Liver (tissue), 9 donors: ENCODE results near the gene SLC22A3. TPM values are rescaled to one million over a fixed set of nuclear protein-coding genes. Genes with fewer than 3 reads are reported as not detected.

Source experiments
- DNase-seq: peaks from one replicate; pipeline ENCODE4 v3.0.0-alpha.2; 2017; ENCODE audit warnings: low spot score
- H3K27ac ChIP-seq, 2 donors: one replicate each; pipeline ENCODE4 v1.7.0; 2013; ENCODE audit warnings: inconsistent platforms in 2 of 2, low read length in 2 of 2, control low read depth in 1 of 2, low read depth in 1 of 2, mild to moderate bottlenecking in 1 of 2
- H3K27me3 ChIP-seq, 4 donors: one replicate each; pipeline versions ENCODE4 v1.6.1 to v1.7.0; 2013; ENCODE audit warnings: low read length in 3 of 4, inconsistent platforms in 1 of 4, mild to moderate bottlenecking in 1 of 4, moderate library complexity in 1 of 4; ENCODE audit not compliant: control insufficient read depth in 4 of 4, insufficient read depth in 4 of 4
- H3K36me3 ChIP-seq, 4 donors: one replicate each; pipeline versions ENCODE4 v1.6.1 to v1.7.0; 2013; ENCODE audit warnings: low read length in 3 of 4, mild to moderate bottlenecking in 3 of 4, low read depth in 1 of 4, moderate library complexity in 1 of 4; ENCODE audit not compliant: control insufficient read depth in 4 of 4, insufficient read depth in 3 of 4
- H3K4me1 ChIP-seq, 4 donors: one replicate each; pipeline versions ENCODE4 v1.6.1 to v1.7.0; 2013; ENCODE audit warnings: low read length in 3 of 4, mild to moderate bottlenecking in 3 of 4, moderate library complexity in 1 of 4; ENCODE audit not compliant: control insufficient read depth in 4 of 4, insufficient read depth in 4 of 4
- H3K4me3 ChIP-seq, 3 donors: one replicate each; pipeline versions ENCODE4 v1.6.1 to v1.7.0; 2013; ENCODE audit warnings: low read length in 3 of 3, control low read depth in 1 of 3, low read depth in 1 of 3, mild to moderate bottlenecking in 1 of 3
- H3K9ac ChIP-seq, 2 donors: one replicate each; pipeline ENCODE4 v1.7.0; 2013; ENCODE audit warnings: low read length in 2 of 2, mild to moderate bottlenecking in 2 of 2, moderate library complexity in 2 of 2, control low read depth in 1 of 2, low read depth in 1 of 2
- H3K9me3 ChIP-seq, 4 donors: one replicate each; pipeline versions ENCODE4 v1.6.1 to v1.7.0; 2013; ENCODE audit warnings: low read length in 3 of 4; ENCODE audit not compliant: control insufficient read depth in 4 of 4
- EGR1 ChIP-seq, 2 donors: IDR thresholded peaks; 2 replicates each; pipeline ENCODE4 v1.6.1; 2016 to 2018; ENCODE audit warnings: antibody characterized with exemption in 2 of 2, low read depth in 2 of 2
- FOXA1 ChIP-seq: IDR thresholded peaks from 2 replicates; pipeline ENCODE4 v1.6.1; 2016; ENCODE audit warnings: antibody characterized with exemption
- FOXA2 ChIP-seq: IDR thresholded peaks from 2 replicates; pipeline ENCODE4 v1.6.1; 2016; ENCODE audit warnings: antibody characterized with exemption
- GABPA ChIP-seq, 2 donors: IDR thresholded peaks in 1 of 2; conservative IDR thresholded peaks in 1 of 2; 2 replicates each; pipeline ENCODE4 v1.6.1; 2016; ENCODE audit warnings: antibody characterized with exemption in 2 of 2, mild to moderate bottlenecking in 1 of 2, moderate library complexity in 1 of 2
- HNF4G ChIP-seq: IDR thresholded peaks from 2 replicates; pipeline ENCODE4 v1.6.1; 2016; ENCODE audit warnings: antibody characterized with exemption
- JUND ChIP-seq, 2 donors: IDR thresholded peaks; 2 replicates each; pipeline ENCODE4 v1.6.1; 2016; ENCODE audit warnings: antibody characterized with exemption in 2 of 2
- NR2F2 ChIP-seq: IDR thresholded peaks from 2 replicates; pipeline ENCODE4 v1.6.1; 2016; ENCODE audit warnings: antibody characterized with exemption
- RAD21 ChIP-seq, 2 donors: IDR thresholded peaks; 2 replicates each; pipeline ENCODE4 v1.6.1; 2016; ENCODE audit warnings: antibody characterized with exemption in 2 of 2, mild to moderate bottlenecking in 2 of 2
- SP1 ChIP-seq: IDR thresholded peaks from 2 replicates; pipeline ENCODE4 v1.6.1; 2018; ENCODE audit warnings: antibody characterized with exemption, mild to moderate bottlenecking
- TAF1 ChIP-seq: conservative IDR thresholded peaks from 2 replicates; pipeline ENCODE4 v1.6.1; 2016; ENCODE audit warnings: antibody characterized with exemption, mild to moderate bottlenecking
- YY1 ChIP-seq: IDR thresholded peaks from 2 replicates; pipeline ENCODE4 v1.6.1; 2016; ENCODE audit warnings: antibody characterized with exemption, mild to moderate bottlenecking
- WGBS: extraction: QIAGEN DNeasy Blood & Tissue Kit; methylation state at CpG from one replicate; pipeline ENCODE4 v1.1.7; 2013; 5-methylcytosine and 5-hydroxymethylcytosine counted together
- polyA plus RNA-seq, 2 donors: library from polyadenylated mRNA; stranded (reverse) in 1 of 2; unstranded in 1 of 2; fragments of 200-250 nt in 1 of 2; fragments of >200 nt in 1 of 2; fragmentation: Nextera tagmentation in 1 of 2; extraction: Ambion mirVana in 1 of 2; gene quantifications; one replicate each; pipeline versions ENCODE4 v1.2.1 to v1.2.3, GENCODE V29; 2013 to 2015
- total RNA-seq, 2 donors: library from RNA; depleted of rRNA; stranded (reverse); fragments of >200 nt; gene quantifications; one replicate each; pipeline ENCODE4 v1.2.3, GENCODE V29; 2014
- TF ChIP-seq, protein P1 (sequence below): IDR thresholded peaks from 2 replicates; pipeline ENCODE4 v1.6.1; 2016; ENCODE audit warnings: antibody characterized with exemption
- TF ChIP-seq, protein P2 (sequence below): IDR thresholded peaks from 2 replicates; pipeline ENCODE4 v1.6.1; 2016; ENCODE audit warnings: antibody characterized with exemption
- TF ChIP-seq, protein P3 (sequence below): IDR thresholded peaks from 2 replicates; pipeline ENCODE4 v1.6.1; 2016; ENCODE audit warnings: antibody characterized with exemption
- TF ChIP-seq, protein P4 (sequence below): IDR thresholded peaks from 2 replicates; pipeline ENCODE4 v1.6.1; 2016; ENCODE audit warnings: antibody characterized with exemption, mild to moderate bottlenecking
- donor health status: healthy.
- donor health status: healthy.
- donor health status: healthy.
- donor health status: healthy.
- donor health status: healthy.

The SLC22A3 gene
- total and polyA plus RNA-seq, 4 donors = 7.6 to 40.9 (median 19.4) TPM

DNA sequence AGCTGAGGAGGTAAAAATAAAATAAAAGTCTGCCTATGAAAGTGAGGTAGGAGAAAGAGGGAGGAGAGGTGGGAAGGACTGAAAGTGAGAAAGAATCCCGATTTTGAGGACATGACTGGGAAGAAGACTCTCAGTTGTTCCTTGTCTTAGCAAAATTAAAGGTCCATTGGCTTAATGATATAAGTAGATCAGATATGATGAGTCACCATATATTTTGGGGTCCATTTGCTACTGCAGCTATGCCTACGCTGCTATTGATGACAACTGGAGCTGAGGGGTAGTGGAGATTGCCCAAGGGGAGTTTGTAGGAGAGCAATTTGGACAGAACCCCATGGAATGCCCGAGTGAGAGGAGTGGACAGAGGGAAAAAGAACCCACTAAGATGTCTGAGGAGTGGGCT lies 15.1 kb upstream of the SLC22A3 start (continued):
- TF ChIP-seq TAF1 (no peak), FOXA1 (no peak), JUND (IDR thresholded peaks at IDR 0.05) (no peak), NR2F2 (no peak), RAD21 (IDR thresholded peaks at IDR 0.05) (no peak), FOXA2 (no peak), HNF4G (no peak), SP1 (no peak)

DNA sequence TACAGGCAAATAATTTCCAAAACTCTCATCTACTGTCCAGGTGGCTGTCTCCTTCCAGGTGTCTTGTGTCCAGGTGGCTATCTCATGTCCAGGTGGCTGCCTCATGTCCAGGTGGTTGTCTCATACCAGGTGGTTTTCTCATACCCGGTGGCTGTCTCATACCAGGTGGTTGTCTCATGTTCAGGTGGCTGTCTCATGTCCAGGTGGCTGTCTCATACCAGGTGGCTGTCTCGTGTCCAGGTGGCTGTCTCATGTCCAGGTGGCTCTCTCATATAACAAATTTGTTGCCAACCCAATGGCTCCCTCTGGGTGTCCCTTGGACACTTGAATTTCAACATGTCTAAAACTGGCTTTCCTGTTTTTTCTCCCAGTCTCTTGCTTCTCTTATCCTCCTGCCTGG lies 14.3 kb upstream of the SLC22A3 start:
- 86% methylated on average over 2 of the region's 2 CpGs for WGBS

DNA sequence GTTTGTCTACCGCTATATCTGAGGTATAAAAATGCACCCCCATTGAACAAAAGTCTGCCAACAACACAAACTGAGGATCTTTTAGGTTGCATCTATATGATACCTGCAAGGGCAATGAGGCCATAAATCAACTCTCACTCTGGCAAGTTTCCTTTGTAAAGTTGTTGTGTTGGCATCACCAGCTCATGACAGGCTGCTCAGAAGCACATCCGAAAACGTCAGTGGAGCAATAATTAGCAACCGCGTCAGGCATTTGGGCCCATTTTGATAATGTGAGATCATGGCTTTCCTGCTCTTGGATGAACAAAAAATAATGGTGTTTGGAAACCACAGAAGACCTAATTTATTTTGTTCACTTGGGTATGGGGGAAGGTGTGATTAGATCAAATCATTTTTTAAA lies 12.0 kb upstream of the SLC22A3 start:
- H3K36me3 ChIP-seq = no peaks in the 10 kb centered on the region
- no peak overlapping the region for H3K9ac ChIP-seq
- H3K4me1 ChIP-seq = no peaks in the 10 kb centered on the region
- H3K4me3 ChIP-seq = no peak overlapping the region
- no peaks in the 10 kb centered on the region for H3K9me3 ChIP-seq
- TF ChIP-seq, protein P1, sequence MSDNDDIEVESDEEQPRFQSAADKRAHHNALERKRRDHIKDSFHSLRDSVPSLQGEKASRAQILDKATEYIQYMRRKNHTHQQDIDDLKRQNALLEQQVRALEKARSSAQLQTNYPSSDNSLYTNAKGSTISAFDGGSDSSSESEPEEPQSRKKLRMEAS = no peak
- no peak for TF ChIP-seq RAD21 (IDR thresholded peaks at IDR 0.05)
- no peak for TF ChIP-seq JUND (IDR thresholded peaks at IDR 0.05)
- no peak for TF ChIP-seq NR2F2
- TF ChIP-seq, protein P2, sequence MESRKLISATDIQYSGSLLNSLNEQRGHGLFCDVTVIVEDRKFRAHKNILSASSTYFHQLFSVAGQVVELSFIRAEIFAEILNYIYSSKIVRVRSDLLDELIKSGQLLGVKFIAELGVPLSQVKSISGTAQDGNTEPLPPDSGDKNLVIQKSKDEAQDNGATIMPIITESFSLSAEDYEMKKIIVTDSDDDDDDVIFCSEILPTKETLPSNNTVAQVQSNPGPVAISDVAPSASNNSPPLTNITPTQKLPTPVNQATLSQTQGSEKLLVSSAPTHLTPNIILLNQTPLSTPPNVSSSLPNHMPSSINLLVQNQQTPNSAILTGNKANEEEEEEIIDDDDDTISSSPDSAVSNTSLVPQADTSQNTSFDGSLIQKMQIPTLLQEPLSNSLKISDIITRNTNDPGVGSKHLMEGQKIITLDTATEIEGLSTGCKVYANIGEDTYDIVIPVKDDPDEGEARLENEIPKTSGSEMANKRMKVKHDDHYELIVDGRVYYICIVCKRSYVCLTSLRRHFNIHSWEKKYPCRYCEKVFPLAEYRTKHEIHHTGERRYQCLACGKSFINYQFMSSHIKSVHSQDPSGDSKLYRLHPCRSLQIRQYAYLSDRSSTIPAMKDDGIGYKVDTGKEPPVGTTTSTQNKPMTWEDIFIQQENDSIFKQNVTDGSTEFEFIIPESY = no peak
- TF ChIP-seq, protein P3, sequence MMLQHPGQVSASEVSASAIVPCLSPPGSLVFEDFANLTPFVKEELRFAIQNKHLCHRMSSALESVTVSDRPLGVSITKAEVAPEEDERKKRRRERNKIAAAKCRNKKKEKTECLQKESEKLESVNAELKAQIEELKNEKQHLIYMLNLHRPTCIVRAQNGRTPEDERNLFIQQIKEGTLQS = no peak
- TF ChIP-seq SP1 = no peak
- no peak for TF ChIP-seq TAF1
- TF ChIP-seq EGR1 (IDR thresholded peaks at IDR 0.05; ENCODE audit: low read depth in 2 of 2) = no peak
- no peak for TF ChIP-seq GABPA (IDR thresholded peaks at IDR 0.05 in 1 of 2, conservative IDR thresholded peaks at IDR 0.05 in 1 of 2)
- TF ChIP-seq FOXA2 = no peak
- TF ChIP-seq YY1 = no peak
- WGBS = 96% methylated on average over 5 of the region's 5 CpGs
- no peak overlapping the region for H3K27ac ChIP-seq
- peaks cover 0 to 2% (median 0%) of the 10 kb centered on the region in 4 donors for H3K27me3 ChIP-seq
- no peak for DNase-seq

More for the DNA sequence above, 14.3 kb upstream of the SLC22A3 start:
- TF ChIP-seq, protein P4, sequence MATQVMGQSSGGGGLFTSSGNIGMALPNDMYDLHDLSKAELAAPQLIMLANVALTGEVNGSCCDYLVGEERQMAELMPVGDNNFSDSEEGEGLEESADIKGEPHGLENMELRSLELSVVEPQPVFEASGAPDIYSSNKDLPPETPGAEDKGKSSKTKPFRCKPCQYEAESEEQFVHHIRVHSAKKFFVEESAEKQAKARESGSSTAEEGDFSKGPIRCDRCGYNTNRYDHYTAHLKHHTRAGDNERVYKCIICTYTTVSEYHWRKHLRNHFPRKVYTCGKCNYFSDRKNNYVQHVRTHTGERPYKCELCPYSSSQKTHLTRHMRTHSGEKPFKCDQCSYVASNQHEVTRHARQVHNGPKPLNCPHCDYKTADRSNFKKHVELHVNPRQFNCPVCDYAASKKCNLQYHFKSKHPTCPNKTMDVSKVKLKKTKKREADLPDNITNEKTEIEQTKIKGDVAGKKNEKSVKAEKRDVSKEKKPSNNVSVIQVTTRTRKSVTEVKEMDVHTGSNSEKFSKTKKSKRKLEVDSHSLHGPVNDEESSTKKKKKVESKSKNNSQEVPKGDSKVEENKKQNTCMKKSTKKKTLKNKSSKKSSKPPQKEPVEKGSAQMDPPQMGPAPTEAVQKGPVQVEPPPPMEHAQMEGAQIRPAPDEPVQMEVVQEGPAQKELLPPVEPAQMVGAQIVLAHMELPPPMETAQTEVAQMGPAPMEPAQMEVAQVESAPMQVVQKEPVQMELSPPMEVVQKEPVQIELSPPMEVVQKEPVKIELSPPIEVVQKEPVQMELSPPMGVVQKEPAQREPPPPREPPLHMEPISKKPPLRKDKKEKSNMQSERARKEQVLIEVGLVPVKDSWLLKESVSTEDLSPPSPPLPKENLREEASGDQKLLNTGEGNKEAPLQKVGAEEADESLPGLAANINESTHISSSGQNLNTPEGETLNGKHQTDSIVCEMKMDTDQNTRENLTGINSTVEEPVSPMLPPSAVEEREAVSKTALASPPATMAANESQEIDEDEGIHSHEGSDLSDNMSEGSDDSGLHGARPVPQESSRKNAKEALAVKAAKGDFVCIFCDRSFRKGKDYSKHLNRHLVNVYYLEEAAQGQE = no peak
- TF ChIP-seq JUND (IDR thresholded peaks at IDR 0.05) = no peak
- no peak overlapping the region for H3K27ac ChIP-seq
- DNase-seq = no peak
- no peaks in the 10 kb centered on the region for H3K4me1 ChIP-seq
- no peaks in the 10 kb centered on the region for H3K27me3 ChIP-seq
- H3K4me3 ChIP-seq = no peak overlapping the region
- H3K9me3 ChIP-seq = no peaks in the 10 kb centered on the region
- H3K36me3 ChIP-seq = no peaks in the 10 kb centered on the region
- H3K9ac ChIP-seq = no peak overlapping the region
